SK-N-SH (cell line): ENCODE results near the gene KRT6A. TPM values are rescaled to one million over a fixed set of nuclear protein-coding genes. Genes with fewer than 3 reads are reported as not detected.
A peak's percentile ranks its signal among the peaks of the same experiment; 100 is the strongest.

Experiments used
- CTCF ChIA-PET: fragments of 300-600, 350-600 bp; formaldehyde crosslinking; extraction: SDS; loops from one replicate; lab custom pipeline; 2021; lab: Yijun Ruan, JAX
- POLR2A ChIA-PET: fragments of 350-600 bp; sonication (Branson Sonifier 250); formaldehyde crosslinking; extraction: SDS; loops from one replicate; lab custom pipeline; 2020; ENCODE audit warnings: antibody characterized with exemption, inconsistent platforms; lab: Yijun Ruan, JAX
- DNase-seq: peaks from one replicate; pipeline ENCODE4 v3.0.0; 2012
- H2AFZ ChIP-seq: fragments of 200-600 bp; sonication (generic); 2 replicates; pipeline ENCODE4 v1.8.1; 2016; ENCODE audit warnings: antibody characterized with exemption, mild to moderate bottlenecking, low read depth
- H3F3A ChIP-seq: fragments of 200-600 bp; sonication (generic); replicated peaks from 2 replicates; pipeline ENCODE3; 2016; ENCODE audit warnings: antibody characterized with exemption, mild to moderate bottlenecking; ENCODE audit not compliant: insufficient read depth
- H3K27ac ChIP-seq, 2 experiments: fragments of 200-500 bp in 1 of 2; fragments of 200-600 bp in 1 of 2; sonication (Bioruptor generic) in 1 of 2; sonication (generic), shearing (Covaris generic) in 1 of 2; 2 replicates each; pipeline versions ENCODE4 v1.5.1 to v1.6.1; 2014 to 2016; ENCODE audit warnings: low read depth in 2 of 2, inconsistent platforms in 1 of 2, low read length in 1 of 2, mild to moderate bottlenecking in 1 of 2, mixed read lengths in 1 of 2
- H3K27me3 ChIP-seq: fragments of 200-600 bp; sonication (generic), shearing (Covaris generic); 2 replicates; pipeline ENCODE4 v1.6.1; 2016; ENCODE audit warnings: mixed run types; ENCODE audit not compliant: insufficient read depth
- H3K36me3 ChIP-seq, 2 experiments: fragments of 200-500 bp in 1 of 2; fragments of 200-600 bp in 1 of 2; sonication (Bioruptor generic) in 1 of 2; sonication (generic) in 1 of 2; replicated peaks in 1 of 2; 2 replicates each; pipeline versions ENCODE3 to v1.5.1; 2014 to 2016; ENCODE audit warnings: low read length in 1 of 2, mild to moderate bottlenecking in 1 of 2; ENCODE audit not compliant: insufficient read depth in 2 of 2, control insufficient read depth in 1 of 2
- H3K4me1 ChIP-seq, 2 experiments: fragments of 200-500 bp in 1 of 2; fragments of 200-600 bp in 1 of 2; sonication (Bioruptor generic) in 1 of 2; sonication (generic), shearing (Covaris generic) in 1 of 2; 2 replicates each; pipeline versions ENCODE4 v1.5.1 to v1.6.1; 2014 to 2016; ENCODE audit warnings: low read depth in 1 of 2, low read length in 1 of 2, mixed run types in 1 of 2; ENCODE audit not compliant: insufficient read depth in 2 of 2, control insufficient read depth in 1 of 2
- H3K4me2 ChIP-seq: fragments of 200-600 bp; sonication (generic), shearing (Covaris generic); 2 replicates; pipeline ENCODE4 v1.6.1; 2017; ENCODE audit warnings: mixed run types
- H3K4me3 ChIP-seq, 2 experiments: fragments of 200-500 bp in 1 of 2; fragments of 200-600 bp in 1 of 2; sonication (Bioruptor generic) in 1 of 2; sonication (generic), shearing (Covaris generic) in 1 of 2; 2 replicates each; pipeline versions ENCODE4 v1.5.1 to v1.8.1; 2014 to 2016; ENCODE audit warnings: low read depth in 2 of 2, inconsistent platforms in 1 of 2, low read length in 1 of 2, mild to moderate bottlenecking in 1 of 2, mixed read lengths in 1 of 2, moderate library complexity in 1 of 2
- H3K79me2 ChIP-seq: fragments of 200-600 bp; sonication (generic); 2 replicates; pipeline ENCODE4 v1.8.1; 2017; ENCODE audit warnings: mild to moderate bottlenecking; ENCODE audit not compliant: insufficient read depth
- H3K9ac ChIP-seq: fragments of 200-600 bp; sonication (generic); 2 replicates; pipeline ENCODE4 v1.6.1; 2017; ENCODE audit warnings: mixed run types
- H3K9me2 ChIP-seq: fragments of 200-600 bp; sonication (generic); 2 replicates; pipeline ENCODE4 v1.6.1; 2017; ENCODE audit warnings: mixed run types
- H3K9me3 ChIP-seq: fragments of 200-600 bp; sonication (generic); 2 replicates; pipeline ENCODE4 v1.6.1; 2017; ENCODE audit warnings: mixed run types, mild to moderate bottlenecking, moderate library complexity
- H4K20me1 ChIP-seq: fragments of 200-600 bp; sonication (generic); 2 replicates; pipeline ENCODE4 v1.6.1; 2017; ENCODE audit warnings: mild to moderate bottlenecking, mixed run types; ENCODE audit not compliant: insufficient read depth
- CHD2 ChIP-seq: fragments of 150-350 bp; IDR thresholded peaks from 2 replicates; pipeline ENCODE4 v1.6.1; 2018; ENCODE audit warnings: low read length; ENCODE audit not compliant: partially characterized antibody
- FOSL2 ChIP-seq: IDR thresholded peaks from 2 replicates; pipeline ENCODE4 v1.4.0; 2012; ENCODE audit warnings: low read depth, mild to moderate bottlenecking, moderate library complexity, borderline replicate concordance
- MEF2A ChIP-seq: IDR thresholded peaks from 2 replicates; pipeline ENCODE4 v1.4.0; 2012; ENCODE audit warnings: low read depth, borderline replicate concordance
- MXI1 ChIP-seq: IDR thresholded peaks from 2 replicates; pipeline ENCODE4 v1.6.1; 2012; ENCODE audit warnings: mild to moderate bottlenecking, low read depth, low read length, improper control_type of control experiment
- RAD21 ChIP-seq: IDR thresholded peaks from 2 replicates; pipeline ENCODE4 v1.6.1; 2012; ENCODE audit warnings: mild to moderate bottlenecking, low read length
- RXRA ChIP-seq: IDR thresholded peaks from 2 replicates; pipeline ENCODE4 v1.4.0; 2012; ENCODE audit warnings: low read depth, mild to moderate bottlenecking, borderline replicate concordance
- SMC3 ChIP-seq: IDR thresholded peaks from 2 replicates; pipeline ENCODE4 v1.6.1; 2012; ENCODE audit warnings: low read depth, low read length, improper control_type of control experiment
- YY1 ChIP-seq: IDR thresholded peaks from 2 replicates; pipeline ENCODE4 v1.4.0; 2012; ENCODE audit warnings: low read depth, mild to moderate bottlenecking
- WGBS: methylation state at CpG from one replicate; pipeline ENCODE4 v1.1.6; 2017; ENCODE audit warnings: low lambda C conversion rate; 5-methylcytosine and 5-hydroxymethylcytosine counted together
- polyA plus RNA-seq, 3 experiments: library from polyadenylated mRNA; depleted of rRNA; stranded (reverse); fragments of >200 nt; gene quantifications; 2 replicates each; pipeline ENCODE4 v1.2.3, GENCODE V29; 2012
- TF ChIP-seq, protein P1 (sequence below): fragments of 150-350 bp; IDR thresholded peaks from 2 replicates; pipeline ENCODE4 v1.6.1; 2016; ENCODE audit warnings: mild to moderate bottlenecking, low read depth, low read length
- TF ChIP-seq, protein P2 (sequence below): fragments of 200-600 bp; sonication (generic); IDR thresholded peaks from 2 replicates; pipeline ENCODE4 v1.6.1; 2017; ENCODE audit warnings: antibody characterized with exemption, mild to moderate bottlenecking, moderate library complexity
- TF ChIP-seq, protein P3 (sequence below): IDR thresholded peaks from 2 replicates; pipeline ENCODE4 v1.6.1; 2012; ENCODE audit warnings: mild to moderate bottlenecking, low read depth, low read length, moderate library complexity

Gene KRT6A
- polyA plus RNA-seq, 1 of the 3 experiments (the other 2 are of a cell fraction): not detected

DNA sequence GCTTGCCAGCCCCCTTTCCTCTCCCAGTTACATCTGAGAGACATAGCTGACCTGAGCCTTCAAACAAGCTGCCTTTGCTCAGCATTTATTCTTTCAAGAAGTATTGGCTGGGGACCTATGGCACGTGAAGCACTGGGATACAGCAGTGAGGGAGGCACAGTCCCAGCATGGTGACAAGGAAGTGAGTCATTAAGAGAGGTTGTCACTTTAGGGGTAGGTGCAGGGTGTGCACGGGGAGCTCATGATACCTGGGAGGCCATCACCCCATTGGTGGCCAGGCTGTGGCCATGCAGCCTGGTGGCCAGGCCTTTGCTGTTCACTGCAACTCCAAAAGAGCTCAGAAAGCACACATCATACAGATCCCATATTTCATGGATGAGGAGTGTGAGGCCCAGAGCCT, 53.2 kb downstream of the KRT6A start:
- H3K4me1 ChIP-seq: peaks cover 0 to 22% of the 10 kb centered on the region in 2 experiments; a peak in 2 of 4 replicates
- H3K27ac ChIP-seq: peak overlapping the region in 1 of 2 experiments; percentile 72; a peak in 2 of 4 replicates
- H3F3A ChIP-seq: peaks cover 23% of the 10 kb centered on the region
- 37% methylated on average over 2 of the region's 2 CpGs for WGBS
- H3K9ac ChIP-seq: no peak overlapping the region
- no peaks in the 10 kb centered on the region for H3K36me3 ChIP-seq
- no peaks in the 10 kb centered on the region for H3K27me3 ChIP-seq
- H4K20me1 ChIP-seq: no peaks in the 10 kb centered on the region
- no peak overlapping the region for H3K4me2 ChIP-seq
- CTCF ChIA-PET: interaction anchor here (0.9 kb wide), 1 partner anchor 11 kb away, joined by 3 read pairs; no protein-coding TSS in a partner anchor
- DNase-seq: no peak
- H3K9me2 ChIP-seq: no peaks in the 10 kb centered on the region
- no peaks in the 10 kb centered on the region for H3K9me3 ChIP-seq
- no peaks in the 10 kb centered on the region for H3K79me2 ChIP-seq
- POLR2A ChIA-PET: no interaction called here
- H2AFZ ChIP-seq: no peak overlapping the region
- TF ChIP-seq YY1 (no peak), MEF2A (no peak), CHD2 (no peak), FOSL2 (no peak), MXI1 (no peak), RXRA (no peak), SMC3 (no peak), RAD21 (no peak)
- TF ChIP-seq, protein P1, sequence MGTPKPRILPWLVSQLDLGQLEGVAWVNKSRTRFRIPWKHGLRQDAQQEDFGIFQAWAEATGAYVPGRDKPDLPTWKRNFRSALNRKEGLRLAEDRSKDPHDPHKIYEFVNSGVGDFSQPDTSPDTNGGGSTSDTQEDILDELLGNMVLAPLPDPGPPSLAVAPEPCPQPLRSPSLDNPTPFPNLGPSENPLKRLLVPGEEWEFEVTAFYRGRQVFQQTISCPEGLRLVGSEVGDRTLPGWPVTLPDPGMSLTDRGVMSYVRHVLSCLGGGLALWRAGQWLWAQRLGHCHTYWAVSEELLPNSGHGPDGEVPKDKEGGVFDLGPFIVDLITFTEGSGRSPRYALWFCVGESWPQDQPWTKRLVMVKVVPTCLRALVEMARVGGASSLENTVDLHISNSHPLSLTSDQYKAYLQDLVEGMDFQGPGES: no peak
- TF ChIP-seq, protein P2, sequence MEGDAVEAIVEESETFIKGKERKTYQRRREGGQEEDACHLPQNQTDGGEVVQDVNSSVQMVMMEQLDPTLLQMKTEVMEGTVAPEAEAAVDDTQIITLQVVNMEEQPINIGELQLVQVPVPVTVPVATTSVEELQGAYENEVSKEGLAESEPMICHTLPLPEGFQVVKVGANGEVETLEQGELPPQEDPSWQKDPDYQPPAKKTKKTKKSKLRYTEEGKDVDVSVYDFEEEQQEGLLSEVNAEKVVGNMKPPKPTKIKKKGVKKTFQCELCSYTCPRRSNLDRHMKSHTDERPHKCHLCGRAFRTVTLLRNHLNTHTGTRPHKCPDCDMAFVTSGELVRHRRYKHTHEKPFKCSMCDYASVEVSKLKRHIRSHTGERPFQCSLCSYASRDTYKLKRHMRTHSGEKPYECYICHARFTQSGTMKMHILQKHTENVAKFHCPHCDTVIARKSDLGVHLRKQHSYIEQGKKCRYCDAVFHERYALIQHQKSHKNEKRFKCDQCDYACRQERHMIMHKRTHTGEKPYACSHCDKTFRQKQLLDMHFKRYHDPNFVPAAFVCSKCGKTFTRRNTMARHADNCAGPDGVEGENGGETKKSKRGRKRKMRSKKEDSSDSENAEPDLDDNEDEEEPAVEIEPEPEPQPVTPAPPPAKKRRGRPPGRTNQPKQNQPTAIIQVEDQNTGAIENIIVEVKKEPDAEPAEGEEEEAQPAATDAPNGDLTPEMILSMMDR: no peak
- TF ChIP-seq, protein P3, sequence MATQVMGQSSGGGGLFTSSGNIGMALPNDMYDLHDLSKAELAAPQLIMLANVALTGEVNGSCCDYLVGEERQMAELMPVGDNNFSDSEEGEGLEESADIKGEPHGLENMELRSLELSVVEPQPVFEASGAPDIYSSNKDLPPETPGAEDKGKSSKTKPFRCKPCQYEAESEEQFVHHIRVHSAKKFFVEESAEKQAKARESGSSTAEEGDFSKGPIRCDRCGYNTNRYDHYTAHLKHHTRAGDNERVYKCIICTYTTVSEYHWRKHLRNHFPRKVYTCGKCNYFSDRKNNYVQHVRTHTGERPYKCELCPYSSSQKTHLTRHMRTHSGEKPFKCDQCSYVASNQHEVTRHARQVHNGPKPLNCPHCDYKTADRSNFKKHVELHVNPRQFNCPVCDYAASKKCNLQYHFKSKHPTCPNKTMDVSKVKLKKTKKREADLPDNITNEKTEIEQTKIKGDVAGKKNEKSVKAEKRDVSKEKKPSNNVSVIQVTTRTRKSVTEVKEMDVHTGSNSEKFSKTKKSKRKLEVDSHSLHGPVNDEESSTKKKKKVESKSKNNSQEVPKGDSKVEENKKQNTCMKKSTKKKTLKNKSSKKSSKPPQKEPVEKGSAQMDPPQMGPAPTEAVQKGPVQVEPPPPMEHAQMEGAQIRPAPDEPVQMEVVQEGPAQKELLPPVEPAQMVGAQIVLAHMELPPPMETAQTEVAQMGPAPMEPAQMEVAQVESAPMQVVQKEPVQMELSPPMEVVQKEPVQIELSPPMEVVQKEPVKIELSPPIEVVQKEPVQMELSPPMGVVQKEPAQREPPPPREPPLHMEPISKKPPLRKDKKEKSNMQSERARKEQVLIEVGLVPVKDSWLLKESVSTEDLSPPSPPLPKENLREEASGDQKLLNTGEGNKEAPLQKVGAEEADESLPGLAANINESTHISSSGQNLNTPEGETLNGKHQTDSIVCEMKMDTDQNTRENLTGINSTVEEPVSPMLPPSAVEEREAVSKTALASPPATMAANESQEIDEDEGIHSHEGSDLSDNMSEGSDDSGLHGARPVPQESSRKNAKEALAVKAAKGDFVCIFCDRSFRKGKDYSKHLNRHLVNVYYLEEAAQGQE: no peak
- no peak overlapping the region for H3K4me3 ChIP-seq
